Measurements from ENCODE around the gene CAVIN1.
"Not testable (repeated sequence)": the region's sequence is repeated elsewhere in the genome, so short reads cannot be mapped to it uniquely, and the experiment has no call there.

Gene CAVIN1

GRCh38 chr17:42372142-42372541, 50.9 kb downstream of the CAVIN1 start:
- DNase-seq = no peak

GRCh38 chr17:42368797-42369561, 54.1 kb downstream of the CAVIN1 start:
- not testable (repeated sequence) for DNase-seq

- not testable (repeated sequence) for DNase-seq
Measured at GRCh38 chr17:42368310-42368709, 54.7 kb downstream of the CAVIN1 start.

- DNase-seq = not testable (repeated sequence)
Measured at GRCh38 chr17:42366176-42367023, 56.7 kb downstream of the CAVIN1 start.

GRCh38 chr17:42365136-42365535, 57.9 kb downstream of the CAVIN1 start:
- DNase-seq = no peak

- no peak for DNase-seq
Measured at GRCh38 chr17:42363767-42364585, 59.1 kb downstream of the CAVIN1 start.

GRCh38 chr17:42363231-42363630, 59.8 kb downstream of the CAVIN1 start:
- DNase-seq = no peak

- no peak for DNase-seq
Measured at GRCh38 chr17:42362245-42362961, 60.7 kb downstream of the CAVIN1 start.

GRCh38 chr17:42361781-42362186, 61.3 kb downstream of the CAVIN1 start:
- no peak for DNase-seq

- not testable (repeated sequence) for DNase-seq
Measured at GRCh38 chr17:42360388-42360787, 62.7 kb downstream of the CAVIN1 start.

- DNase-seq = no peak
Measured at GRCh38 chr17:42359133-42359532, 63.9 kb downstream of the CAVIN1 start.

GRCh38 chr17:42358434-42358833, 64.6 kb downstream of the CAVIN1 start:
- no peak for DNase-seq

GRCh38 chr17:42354956-42355843, 67.9 kb downstream of the CAVIN1 start:
- DNase-seq = no peak
